Measurements from ENCODE around the gene CENPB. TPM values are rescaled to one million over a fixed set of nuclear protein-coding genes. Genes with fewer than 3 reads are reported as not detected.

CENPB gene
- polyA plus RNA-seq, 4 donors: 38.3 to 55.7 (median 43.3) TPM

DNA sequence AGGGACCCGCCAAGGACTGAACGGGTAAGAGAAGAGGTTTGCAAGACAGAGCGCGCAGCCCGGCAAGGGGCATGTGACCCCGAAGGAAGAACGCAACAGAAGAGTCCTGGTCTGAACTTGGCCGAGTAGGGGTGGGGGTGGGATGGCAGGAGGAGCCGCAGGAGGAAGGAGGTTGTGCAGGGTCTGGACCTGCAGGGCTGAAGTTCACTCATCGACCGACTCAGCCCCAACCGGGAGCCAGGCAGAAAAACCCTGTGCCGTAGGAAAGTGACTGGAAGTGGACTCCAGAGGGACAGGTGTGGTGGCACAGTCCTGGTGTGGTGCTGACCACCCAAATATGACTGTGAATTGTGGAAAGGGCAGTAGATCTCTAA, 34.2 kb downstream of the CENPB start:
- DNase-seq (ENCODE audit: low read depth in 4 of 4, low spot score in 2 of 4): no peak

DNA sequence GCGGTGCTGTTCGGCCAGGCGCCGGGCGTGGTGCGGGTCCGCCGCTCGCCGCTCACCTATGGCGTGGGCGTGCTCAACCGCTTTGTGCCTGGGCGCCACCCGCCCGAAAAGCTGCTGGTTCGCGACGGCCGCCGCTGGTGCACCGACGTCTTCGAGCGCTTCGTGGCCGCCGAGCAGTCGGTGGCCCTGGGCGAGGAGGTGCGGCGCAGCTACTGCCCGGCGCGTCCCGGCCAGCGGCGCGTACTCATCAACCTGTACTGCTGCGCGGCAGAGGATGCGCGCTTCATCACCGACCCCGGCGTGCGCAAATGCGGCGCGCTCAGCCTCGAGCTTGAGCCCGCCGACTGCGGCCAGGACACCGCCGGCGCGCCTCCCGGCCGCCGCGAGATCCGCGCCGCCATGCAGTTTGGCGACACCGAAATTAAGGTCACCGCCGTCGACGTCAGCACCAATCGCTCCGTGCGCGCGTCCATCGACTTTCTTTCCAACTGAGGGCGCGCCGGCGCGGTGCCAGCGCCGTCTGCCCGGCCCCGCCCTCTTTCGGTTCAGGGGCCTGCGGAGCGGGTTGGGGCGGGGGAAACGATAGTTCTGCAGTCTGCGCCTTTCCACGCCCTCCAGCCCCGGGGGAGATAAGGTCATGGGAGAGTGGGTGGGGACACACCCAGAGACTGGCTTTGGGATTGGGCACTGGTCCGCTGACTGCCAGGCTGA, 34.7 kb downstream of the CENPB start:
- DNase-seq (ENCODE audit: low read depth in 4 of 4, low spot score in 2 of 4): no peak

DNA sequence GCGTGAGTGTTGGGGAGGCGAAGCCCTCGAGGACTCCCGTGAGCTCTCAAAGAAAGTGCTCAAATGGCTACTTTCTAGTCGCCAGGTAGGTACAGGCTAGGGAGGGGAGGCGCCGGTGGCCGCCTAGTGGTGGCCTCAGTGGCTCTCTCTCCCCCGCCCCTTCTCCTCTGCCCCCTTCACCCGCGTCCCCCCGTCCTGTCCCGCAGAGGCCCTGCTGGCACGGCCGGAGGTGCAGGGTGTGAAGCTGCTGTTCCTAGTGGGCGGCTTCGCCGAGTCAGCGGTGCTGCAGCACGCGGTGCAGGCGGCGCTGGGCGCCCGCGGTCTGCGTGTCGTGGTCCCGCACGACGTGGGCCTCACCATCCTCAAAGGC, 35.2 kb downstream of the CENPB start:
- DNase-seq (ENCODE audit: low read depth in 4 of 4, low spot score in 2 of 4): no peak

DNA sequence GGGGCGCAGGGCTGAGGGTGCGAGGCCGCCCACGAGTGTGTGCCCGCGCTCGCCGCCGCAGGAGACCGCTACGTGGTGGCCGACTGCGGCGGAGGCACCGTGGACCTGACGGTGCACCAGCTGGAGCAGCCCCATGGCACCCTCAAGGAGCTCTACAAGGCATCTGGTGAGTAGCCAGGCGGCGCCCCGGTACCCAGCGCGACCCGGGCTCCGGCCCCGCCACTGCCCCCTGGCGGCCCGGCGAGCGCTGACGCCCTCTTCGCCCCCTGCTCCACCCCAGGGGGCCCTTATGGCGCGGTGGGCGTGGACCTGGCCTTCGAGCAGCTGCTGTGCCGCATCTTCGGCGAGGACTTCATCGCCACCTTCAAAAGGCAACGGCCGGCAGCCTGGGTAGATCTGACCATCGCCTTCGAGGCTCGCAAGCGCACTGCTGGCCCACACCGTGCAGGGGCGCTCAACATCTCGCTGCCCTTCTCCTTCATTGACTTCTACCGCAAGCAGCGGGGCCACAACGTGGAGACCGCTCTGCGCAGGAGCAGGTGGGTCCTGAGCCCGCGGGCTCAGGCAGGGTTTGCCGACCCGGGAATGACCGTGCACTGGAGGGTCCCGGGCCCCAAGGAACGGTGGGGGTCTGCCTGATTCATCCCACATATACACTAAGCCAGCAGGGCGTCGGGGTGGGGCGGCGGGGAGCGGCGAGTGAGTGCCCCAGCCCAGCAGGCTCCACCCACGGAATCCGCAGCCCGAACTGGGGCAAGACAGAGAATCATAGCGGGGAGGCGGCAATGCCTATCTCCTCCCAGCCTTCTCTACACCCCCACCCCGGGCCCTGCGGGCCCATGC, 36.6 kb downstream of the CENPB start:
- DNase-seq (ENCODE audit: low read depth in 4 of 4, low spot score in 2 of 4): no peak

DNA sequence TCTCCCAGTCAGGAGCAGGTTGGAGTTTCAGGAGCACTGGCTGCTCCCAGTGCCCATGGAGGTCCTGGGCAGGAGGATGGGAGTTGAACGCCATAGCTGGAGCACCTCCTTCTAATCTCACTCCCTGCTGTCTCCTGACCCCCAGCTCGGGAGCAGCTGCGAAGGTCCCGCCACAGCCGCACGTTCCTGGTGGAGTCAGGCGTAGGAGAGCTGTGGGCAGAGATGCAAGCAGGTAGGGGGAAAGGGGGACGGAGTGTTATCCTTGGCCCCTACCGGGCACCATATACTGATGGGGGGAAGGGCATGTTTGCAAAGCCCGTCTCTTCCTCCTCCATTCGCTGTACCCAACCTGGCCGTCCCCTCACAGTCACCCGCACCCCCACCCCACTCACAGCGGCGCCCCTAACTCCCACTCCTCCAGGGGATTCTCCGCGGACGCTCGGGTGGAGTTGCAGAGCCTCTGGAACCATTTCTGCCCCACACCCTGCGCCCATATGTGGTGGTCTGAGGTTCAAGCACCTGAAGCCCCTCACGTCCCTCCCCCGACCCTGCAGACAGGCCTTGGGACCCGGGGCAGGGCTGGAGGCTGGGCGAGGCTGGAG, 37.4 kb downstream of the CENPB start:
- no peak for DNase-seq (ENCODE audit: low read depth in 4 of 4, low spot score in 2 of 4)

DNA sequence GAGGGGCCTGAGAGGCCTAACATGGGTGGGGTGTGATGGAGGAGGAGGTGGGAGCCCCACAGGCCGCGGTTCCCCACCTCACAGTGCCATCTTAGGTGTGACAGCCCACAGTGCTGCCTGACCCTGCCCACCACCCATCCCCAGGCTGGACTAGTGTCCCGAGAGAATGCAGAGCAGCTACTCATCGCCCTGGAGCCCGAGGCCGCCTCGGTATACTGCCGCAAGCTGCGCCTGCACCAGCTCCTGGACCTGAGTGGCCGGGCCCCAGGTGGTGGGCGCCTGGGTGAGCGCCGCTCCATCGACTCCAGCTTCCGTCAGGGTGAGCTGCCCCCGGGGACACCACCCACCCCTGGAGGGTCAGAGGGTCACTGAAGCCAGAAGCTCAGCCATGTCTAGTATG, 38.5 kb downstream of the CENPB start:
- no peak for DNase-seq (ENCODE audit: low read depth in 4 of 4, low spot score in 2 of 4)

DNA sequence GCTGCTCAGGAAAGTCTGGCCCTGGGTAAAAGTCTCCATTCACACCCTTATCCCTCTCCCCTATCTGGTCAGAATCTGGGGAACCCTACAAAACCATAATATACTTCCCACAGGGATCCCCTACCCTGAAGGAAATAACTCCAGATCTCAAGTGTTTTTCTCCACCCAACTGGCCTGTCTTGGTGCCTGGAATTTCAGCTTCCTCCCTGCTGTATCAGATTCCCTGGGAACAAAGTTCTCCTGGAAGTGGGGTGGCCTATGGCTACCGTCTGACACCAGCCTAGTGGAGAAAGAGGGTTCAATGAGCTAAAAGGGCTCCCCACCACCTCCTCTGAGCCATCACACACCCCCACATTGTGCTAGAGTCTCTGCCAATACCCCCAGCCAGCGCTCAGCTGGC, 39.1 kb downstream of the CENPB start:
- DNase-seq (ENCODE audit: low read depth in 4 of 4, low spot score in 2 of 4): no peak

DNA sequence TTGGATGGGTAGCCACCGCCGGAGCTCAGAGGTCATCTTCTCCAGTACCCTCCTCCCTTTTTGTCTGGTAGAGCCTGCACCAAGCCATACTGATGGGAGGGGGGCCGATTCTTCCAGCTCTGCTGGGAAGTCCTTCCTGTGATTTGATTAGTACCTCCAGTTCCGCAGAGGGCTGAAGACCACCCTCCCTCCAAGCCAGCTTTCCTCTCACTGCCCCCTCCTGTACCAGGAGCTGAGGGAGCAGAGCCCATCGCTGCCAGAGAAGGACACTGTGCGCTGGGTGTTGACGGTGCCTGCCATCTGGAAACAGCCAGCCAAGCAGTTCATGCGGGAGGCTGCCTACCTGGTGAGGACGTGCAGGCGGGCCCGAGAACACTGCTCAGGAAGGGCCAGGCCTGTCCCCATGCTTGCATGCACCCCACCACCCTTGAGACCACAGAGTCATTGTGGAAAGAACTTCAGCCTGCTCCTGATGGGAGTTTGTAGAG, 40.8 kb downstream of the CENPB start:
- DNase-seq (ENCODE audit: low read depth in 4 of 4, low spot score in 2 of 4): no peak

DNA sequence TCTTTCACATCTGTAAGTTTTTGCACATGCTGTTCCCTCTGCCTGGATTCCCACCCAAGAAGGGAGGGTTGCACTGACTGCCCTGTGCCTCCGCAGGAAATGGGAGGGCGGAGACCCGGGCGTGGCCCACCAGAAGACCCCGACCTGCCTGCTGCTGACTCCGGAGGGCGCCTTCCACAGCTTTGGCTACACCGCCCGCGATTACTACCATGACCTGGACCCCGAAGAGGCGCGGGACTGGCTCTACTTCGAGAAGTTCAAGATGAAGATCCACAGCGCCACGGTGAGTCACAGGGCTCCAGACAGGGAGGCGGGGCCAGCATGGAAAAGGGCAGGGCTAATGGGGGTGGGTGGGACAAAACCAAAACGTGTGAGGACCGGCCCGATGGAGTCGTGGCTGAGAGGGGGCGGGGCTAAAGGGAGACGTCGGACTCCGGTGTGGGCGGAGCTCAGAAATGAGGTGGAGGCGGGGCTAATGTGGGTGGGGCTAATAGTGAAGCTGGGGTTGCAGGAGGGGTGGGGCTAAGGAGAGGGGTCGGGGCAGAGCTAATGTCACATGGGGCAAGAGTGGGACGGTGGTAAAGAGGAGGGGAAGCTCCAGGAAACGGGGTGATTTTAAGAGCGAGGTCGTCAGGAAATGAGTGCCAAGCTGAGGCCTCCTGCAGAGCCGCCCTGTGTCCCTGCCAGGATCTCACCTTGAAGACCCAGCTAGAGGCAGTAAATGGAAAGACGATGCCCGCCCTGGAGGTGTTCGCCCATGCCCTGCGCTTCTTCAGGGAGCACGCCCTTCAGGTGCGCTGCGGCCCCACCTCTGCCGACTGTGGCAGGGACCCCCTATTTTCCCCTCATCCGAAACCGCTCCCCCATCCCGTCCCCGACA, 41.5 kb downstream of the CENPB start:
- no peak for DNase-seq (ENCODE audit: low read depth in 4 of 4, low spot score in 2 of 4)

DNA sequence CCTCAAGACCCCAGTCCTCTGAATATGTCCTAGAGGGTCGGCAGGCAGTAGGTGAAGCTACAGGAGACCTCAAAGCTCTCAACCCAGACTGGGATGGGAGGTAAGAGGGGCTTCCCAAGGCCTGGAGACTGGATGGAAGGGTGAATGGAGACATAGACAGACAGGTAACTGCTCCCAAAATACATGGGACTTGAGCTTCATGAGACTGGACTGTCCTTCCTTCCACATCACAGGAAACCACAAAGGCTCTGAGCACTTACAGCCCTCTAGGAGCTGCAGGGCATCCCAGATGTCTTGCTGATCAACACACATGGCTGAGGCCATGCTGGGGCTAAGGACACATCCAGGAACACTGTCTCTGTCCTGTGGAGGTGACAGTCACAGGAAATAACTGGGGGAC, 42.5 kb downstream of the CENPB start:
- DNase-seq (ENCODE audit: low read depth in 4 of 4, low spot score in 2 of 4): no peak

DNA sequence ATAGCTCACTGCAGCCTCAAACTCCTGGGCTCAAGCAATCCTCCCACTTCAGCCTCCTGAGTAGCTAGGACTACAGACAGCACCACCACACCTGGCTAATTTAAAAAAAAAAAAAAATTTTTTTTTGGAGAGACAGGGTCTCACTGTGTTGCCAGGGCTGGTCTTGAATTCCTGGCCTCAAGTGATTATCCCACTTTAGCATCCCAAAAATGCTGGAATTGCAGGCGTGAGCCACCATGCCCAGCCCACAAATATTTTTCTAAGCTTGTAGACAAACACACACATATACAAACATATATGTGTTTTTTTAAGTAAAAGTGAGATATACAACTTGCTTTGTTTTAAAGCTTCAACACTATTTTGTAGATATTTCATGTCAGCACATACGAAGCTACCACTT, 43.3 kb downstream of the CENPB start:
- no peak for DNase-seq (ENCODE audit: low read depth in 4 of 4, low spot score in 2 of 4)

DNA sequence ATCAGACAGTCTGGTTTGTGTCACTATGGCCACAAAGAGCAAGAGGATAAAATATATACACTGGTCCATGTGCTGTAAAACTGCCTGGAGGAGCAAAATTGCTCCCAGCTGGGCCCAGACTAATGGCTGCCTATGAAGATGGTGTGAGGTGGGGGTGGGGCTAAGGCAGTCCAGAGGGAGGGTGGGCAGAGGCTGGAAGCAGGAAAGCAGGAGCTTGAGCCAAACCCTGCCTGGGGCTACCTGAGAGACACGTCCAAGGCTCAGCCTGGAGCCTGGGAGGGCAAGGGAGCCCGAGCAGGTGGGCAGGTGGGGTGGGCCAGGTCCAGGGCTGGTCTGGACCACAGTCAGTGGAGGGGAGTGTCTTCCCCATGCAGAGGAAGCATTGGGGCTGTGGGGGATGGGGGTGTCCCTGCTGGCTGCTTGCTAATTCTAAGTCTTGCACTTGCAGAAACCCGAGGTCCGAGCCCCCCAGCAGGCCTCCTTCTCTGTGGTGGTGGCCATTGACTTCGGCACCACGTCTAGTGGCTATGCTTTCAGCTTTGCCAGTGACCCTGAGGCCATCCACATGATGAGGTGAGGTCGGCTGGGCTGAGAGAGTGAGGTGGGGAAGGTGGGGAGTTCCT, 44.6 kb downstream of the CENPB start:
- DNase-seq (ENCODE audit: low read depth in 4 of 4, low spot score in 2 of 4): no peak

DNA sequence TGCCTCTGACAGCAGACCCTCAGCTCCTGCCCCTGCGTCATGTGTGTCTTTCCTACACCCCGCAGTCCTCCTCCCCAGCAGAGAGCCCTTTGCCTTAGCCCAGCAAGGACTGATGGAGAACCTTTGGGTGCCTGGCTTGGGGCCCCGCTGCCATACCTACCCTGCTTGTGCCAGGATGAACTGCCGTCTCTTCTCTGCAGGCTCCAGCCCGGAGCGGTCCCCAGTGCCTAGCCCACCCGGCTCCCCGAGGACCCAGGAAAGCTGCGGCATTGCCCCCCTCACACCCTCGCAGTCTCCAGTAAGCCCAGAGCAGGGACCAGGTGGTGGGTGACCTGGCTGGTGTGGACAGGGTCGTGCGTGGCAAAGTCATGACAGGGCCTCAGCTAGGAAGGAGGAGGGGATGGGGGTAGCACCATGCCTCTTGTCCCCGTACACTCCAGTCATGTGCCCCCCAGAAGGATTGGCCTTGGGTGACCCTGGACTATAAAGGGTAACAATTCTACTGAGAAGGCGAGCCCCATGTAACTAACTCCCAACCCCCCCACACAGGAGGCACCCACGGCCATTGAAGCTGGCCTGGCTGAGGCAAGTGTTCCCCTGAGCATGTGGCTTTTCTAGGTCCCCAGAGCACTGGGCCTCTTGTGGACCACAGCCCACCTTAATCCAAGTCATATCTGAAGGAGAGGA, 45.8 kb downstream of the CENPB start:
- no peak for DNase-seq (ENCODE audit: low read depth in 4 of 4, low spot score in 2 of 4)

DNA sequence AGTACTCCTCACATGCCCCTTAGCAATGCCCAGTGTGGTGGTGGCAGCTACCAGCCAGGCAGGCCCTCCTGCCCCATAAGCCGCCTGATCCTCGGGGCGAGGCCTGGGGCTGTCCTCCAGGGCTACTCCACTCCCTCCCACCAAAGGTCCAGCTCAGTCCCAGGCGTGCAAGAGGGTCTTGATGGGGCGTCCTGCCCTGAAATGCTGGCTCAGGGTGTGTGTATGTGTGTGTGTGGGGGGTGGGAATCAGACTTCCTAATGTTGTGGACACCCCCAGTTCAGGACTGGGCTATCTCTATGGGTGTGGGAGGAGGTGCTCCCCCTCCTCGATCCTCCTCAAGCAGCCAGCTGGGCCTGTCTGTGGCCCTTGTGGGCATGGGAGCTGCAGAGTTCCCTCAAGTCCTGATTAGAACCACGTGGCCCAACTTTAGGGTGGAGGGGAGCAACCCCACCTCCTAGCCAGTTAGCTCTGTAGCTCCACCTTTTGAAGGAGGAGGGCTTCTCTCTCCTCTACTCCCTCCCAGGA, 46.6 kb downstream of the CENPB start:
- no peak for DNase-seq (ENCODE audit: low read depth in 4 of 4, low spot score in 2 of 4)

DNA sequence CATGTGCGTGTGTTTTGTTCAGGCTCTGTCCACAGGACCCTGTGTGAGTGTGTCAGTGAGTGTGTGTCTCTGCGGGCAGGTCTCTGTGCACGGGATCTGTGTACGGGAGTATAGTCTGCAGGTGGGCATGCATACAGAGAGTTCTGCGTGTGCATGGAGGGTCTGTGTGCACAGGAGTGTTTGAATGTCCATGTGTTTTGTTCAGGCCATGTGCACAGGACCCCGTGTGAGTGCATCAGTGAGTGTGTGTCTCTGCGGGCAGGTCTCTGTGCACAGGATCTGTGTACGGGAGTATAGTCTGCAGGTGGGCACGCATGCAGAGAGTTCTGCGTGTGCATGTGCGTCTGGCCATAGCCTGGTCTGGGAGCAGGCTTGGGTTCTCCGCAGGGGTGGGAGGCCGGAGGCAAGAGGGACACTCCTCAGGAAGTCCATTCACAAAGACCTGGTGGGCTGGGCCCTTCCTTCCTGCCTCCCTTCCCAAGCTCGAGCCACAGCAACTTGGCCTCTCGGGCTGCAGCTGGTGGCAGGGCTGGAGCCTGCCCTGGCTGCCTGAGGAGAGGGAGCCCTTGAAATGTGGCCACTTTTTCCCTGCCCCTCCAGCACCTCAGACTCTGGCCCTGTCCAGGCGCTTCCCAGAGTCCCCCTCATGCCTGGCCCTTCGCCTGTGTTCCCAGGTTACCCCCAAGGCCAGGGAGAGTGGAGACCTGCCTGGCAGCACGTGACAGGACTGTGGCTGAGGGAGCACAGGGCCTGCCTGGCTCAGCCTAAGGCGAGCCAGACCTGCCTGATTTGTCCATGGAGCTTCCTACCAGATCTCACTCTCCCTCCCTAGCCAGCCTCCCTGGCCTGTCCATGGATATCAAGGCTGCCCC, 47.2 kb downstream of the CENPB start:
- no peak for DNase-seq (ENCODE audit: low read depth in 4 of 4, low spot score in 2 of 4)

DNA sequence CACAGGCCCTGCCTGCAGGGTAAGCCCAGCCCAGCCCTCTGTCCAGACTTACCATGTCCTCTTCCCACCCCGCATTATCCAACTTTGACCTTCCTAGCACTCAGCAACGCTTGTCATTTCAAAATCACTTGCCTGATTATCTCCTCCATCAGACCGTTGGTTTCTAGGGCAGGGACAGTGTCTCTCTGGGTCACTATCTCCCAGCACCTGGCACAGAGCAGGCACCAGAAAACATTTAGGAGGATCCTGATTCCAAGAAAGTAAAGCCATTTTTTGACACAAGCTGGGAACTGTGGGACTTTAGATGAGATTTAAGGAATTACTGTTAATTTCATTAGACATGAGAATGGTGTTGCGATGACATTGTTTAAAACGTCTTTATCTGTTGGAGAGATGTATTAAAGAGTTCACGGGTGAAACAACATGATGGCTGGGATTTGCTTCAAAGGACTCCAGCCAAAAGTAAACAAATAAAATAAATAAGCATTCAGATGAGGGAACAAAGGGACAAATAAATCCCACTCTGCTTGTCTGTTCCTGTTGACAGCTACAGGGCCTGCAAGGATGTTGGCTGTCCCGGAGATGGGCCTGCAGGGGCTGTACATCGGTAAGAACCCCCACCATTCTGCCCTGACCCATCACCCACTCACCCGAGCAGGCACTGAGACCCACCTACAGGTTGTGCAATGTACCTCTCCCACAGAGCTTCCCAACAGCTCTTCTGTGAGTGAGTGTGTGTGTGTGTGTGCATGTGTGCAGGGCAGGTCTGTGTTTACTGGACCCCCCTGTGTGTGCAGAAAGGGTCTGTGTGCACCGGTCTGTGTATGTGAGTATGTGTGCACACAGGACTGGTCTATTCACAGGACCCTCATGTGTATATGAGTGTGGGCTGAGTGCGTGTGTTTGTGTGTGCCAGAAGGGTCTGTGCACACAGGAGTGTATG, 48.2 kb downstream of the CENPB start:
- DNase-seq (ENCODE audit: low read depth in 4 of 4, low spot score in 2 of 4): no peak

DNA sequence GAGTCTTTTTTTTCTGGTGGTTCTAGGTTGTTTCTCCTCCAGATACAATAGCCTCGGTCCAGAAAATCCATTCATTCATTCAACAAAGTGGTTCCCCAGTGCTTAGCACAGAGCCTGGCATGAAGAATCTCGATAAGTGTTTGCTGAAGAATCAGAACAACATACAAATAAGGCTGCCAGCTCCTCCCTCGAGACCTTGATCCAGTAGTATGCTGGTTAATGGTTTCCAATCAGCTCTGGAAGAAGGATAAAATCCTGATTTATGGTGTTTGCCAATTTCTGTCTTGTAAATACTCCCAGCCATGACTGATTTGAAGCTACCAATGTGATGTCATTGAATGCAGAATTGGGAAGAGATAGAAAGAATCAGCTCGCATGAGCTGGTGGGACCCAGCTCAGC, 50.8 kb downstream of the CENPB start:
- no peak for DNase-seq (ENCODE audit: low read depth in 4 of 4, low spot score in 2 of 4)
